ENCODE data around the gene GSTP1.
"Not testable (repeated sequence)": the region's sequence is repeated elsewhere in the genome, so short reads cannot be mapped to it uniquely, and the experiment has no call there.

The GSTP1 gene

GRCh38 chr11:67616431-67617242 lies 33.0 kb downstream of the GSTP1 start:
- no peak for DNase-seq

GRCh38 chr11:67617243-67617953 lies 33.8 kb downstream of the GSTP1 start:
- no peak for DNase-seq

- not testable (repeated sequence) for DNase-seq
Measured at GRCh38 chr11:67618901-67619659, 35.5 kb downstream of the GSTP1 start.

- DNase-seq = not testable (repeated sequence)
Measured at GRCh38 chr11:67619683-67620618, 36.3 kb downstream of the GSTP1 start.

- not testable (repeated sequence) for DNase-seq
Measured at GRCh38 chr11:67620621-67621020, 37.0 kb downstream of the GSTP1 start.

GRCh38 chr11:67621928-67622327 lies 38.3 kb downstream of the GSTP1 start:
- DNase-seq = not testable (repeated sequence)

GRCh38 chr11:67622905-67623304 lies 39.3 kb downstream of the GSTP1 start:
- not testable (repeated sequence) for DNase-seq

GRCh38 chr11:67623795-67624194 lies 40.2 kb downstream of the GSTP1 start:
- not testable (repeated sequence) for DNase-seq

- not testable (repeated sequence) for DNase-seq
Measured at GRCh38 chr11:67626131-67626833, 42.7 kb downstream of the GSTP1 start.

- DNase-seq = no peak
Measured at GRCh38 chr11:67626970-67627369, 43.4 kb downstream of the GSTP1 start.

GRCh38 chr11:67627441-67627811 lies 43.8 kb downstream of the GSTP1 start:
- DNase-seq = no peak

- no peak for DNase-seq
Measured at GRCh38 chr11:67627812-67628624, 44.4 kb downstream of the GSTP1 start.

GRCh38 chr11:67628710-67629385 lies 45.2 kb downstream of the GSTP1 start:
- no peak for DNase-seq

GRCh38 chr11:67629386-67630227 lies 46.0 kb downstream of the GSTP1 start, which contains the start of gene NUDT8:
NUDT8 (minus strand) TSS chr11:67629937; CDS start chr11:67629911, 26 bp downstream.
- DNase-seq = peak; percentile 82

GRCh38 chr11:67630228-67630942 lies 46.8 kb downstream of the GSTP1 start:
- peak; percentile 98 for DNase-seq

- no peak for DNase-seq
Measured at GRCh38 chr11:67630943-67631331, 47.3 kb downstream of the GSTP1 start.

GRCh38 chr11:67631411-67631810 lies 47.8 kb downstream of the GSTP1 start:
- no peak for DNase-seq

GRCh38 chr11:67631853-67632174 lies 48.2 kb downstream of the GSTP1 start:
- no peak for DNase-seq
